ENCODE data around the gene COG3. TPM values are rescaled to one million over a fixed set of nuclear protein-coding genes. Genes with fewer than 3 reads are reported as not detected.

The COG3 gene
- total RNA-seq, 1 experiment from 2014 or later, result 17.6 TPM

DNA sequence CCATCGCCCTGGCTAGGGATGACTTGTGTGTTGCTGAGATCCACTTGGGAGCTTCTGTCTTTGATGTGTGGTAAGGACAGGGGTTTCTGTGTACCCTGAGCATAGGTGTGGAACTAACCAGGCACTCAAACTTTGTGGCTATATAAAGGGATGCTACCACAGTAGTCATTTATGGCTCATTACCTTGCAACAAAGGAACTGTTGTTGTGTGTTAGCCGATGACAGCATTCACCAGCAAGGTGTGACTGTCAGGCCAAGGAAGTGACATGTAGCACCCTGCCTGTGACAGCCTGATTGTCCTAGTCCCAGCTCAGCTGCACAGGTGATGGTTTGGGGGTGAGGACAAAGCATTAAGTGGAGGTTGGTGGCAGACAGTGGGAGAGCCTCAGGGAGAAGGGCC, 73.6 kb downstream of the COG3 start:
- Histone ChIP-seq H3K9me2 (ENCODE audit: insufficient read depth) (no peaks in the 10 kb centered on the region), H3K79me2 (ENCODE audit: insufficient read depth, low read length) (no peaks in the 10 kb centered on the region), H3K9ac (ENCODE audit: low read length) (no peak overlapping the region), H4K20me1 (ENCODE audit: insufficient read depth) (no peaks in the 10 kb centered on the region), H3K4me1 (ENCODE audit: control insufficient read depth in 1 of 2, insufficient read depth in 2 of 2, low read length in 2 of 2) (no peaks in the 10 kb centered on the region), H3K9me3 (ENCODE audit: control insufficient read depth in 1 of 2, insufficient read depth in 1 of 2, low read depth in 1 of 2, low read length in 2 of 2) (no peaks in the 10 kb centered on the region), H3K27ac (ENCODE audit: low read depth, low read length) (no peak overlapping the region), H3K4me2 (ENCODE audit: low read length) (no peak overlapping the region), H2AFZ (ENCODE audit: low read depth, low read length, poor library complexity, severe bottlenecking) (no peak overlapping the region), H3K36me3 (ENCODE audit: control insufficient read depth in 1 of 2, insufficient read depth in 2 of 2, low read length in 2 of 2) (peaks cover 6 to 13% of the 10 kb centered on the region in 2 experiments; a peak in 2 of 4 replicates), H3K4me3 (replicated peaks in 1 of 2; ENCODE audit: low read depth in 1 of 2, low read length in 2 of 2) (no peak overlapping the region), H3K27me3 (ENCODE audit: insufficient read depth, low read length) (no peaks in the 10 kb centered on the region)
- CTCF ChIA-PET, result no interaction called here
- no TSS peak for BruUV-seq (replicated peaks)
- DNase-seq (ENCODE audit: low read depth, low spot score), result peak; percentile 7
- peak; percentile 52 for ATAC-seq
- RAD21 ChIA-PET (ENCODE audit: low non-redundant PET in 1 of 2, low total read pairs in 2 of 2, uncharacterized antibody in 2 of 2, unreplicated experiment in 2 of 2), result no interaction called here
- intact Hi-C loops (cut with micrococcal nuclease), result no loop called here
- TF ChIP-seq RAD21 (IDR thresholded peaks at IDR 0.05; ENCODE audit: low read depth), result no peak
- TF ChIP-seq EZH2 (IDR thresholded peaks at IDR 0.05), result no peak
- no peak for TF ChIP-seq EGR1 (IDR thresholded peaks at IDR 0.05; ENCODE audit: low read depth)
- TF ChIP-seq, protein P1, sequence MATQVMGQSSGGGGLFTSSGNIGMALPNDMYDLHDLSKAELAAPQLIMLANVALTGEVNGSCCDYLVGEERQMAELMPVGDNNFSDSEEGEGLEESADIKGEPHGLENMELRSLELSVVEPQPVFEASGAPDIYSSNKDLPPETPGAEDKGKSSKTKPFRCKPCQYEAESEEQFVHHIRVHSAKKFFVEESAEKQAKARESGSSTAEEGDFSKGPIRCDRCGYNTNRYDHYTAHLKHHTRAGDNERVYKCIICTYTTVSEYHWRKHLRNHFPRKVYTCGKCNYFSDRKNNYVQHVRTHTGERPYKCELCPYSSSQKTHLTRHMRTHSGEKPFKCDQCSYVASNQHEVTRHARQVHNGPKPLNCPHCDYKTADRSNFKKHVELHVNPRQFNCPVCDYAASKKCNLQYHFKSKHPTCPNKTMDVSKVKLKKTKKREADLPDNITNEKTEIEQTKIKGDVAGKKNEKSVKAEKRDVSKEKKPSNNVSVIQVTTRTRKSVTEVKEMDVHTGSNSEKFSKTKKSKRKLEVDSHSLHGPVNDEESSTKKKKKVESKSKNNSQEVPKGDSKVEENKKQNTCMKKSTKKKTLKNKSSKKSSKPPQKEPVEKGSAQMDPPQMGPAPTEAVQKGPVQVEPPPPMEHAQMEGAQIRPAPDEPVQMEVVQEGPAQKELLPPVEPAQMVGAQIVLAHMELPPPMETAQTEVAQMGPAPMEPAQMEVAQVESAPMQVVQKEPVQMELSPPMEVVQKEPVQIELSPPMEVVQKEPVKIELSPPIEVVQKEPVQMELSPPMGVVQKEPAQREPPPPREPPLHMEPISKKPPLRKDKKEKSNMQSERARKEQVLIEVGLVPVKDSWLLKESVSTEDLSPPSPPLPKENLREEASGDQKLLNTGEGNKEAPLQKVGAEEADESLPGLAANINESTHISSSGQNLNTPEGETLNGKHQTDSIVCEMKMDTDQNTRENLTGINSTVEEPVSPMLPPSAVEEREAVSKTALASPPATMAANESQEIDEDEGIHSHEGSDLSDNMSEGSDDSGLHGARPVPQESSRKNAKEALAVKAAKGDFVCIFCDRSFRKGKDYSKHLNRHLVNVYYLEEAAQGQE (IDR thresholded peaks at IDR 0.05; ENCODE audit: low read depth), result no peak
- TF ChIP-seq SP1 (IDR thresholded peaks at IDR 0.05; ENCODE audit: low read depth), result no peak
- TF ChIP-seq POLR2AphosphoS5 (IDR thresholded peaks at IDR 0.05; ENCODE audit: low read depth, low read length), result no peak
- TF ChIP-seq TCF7L2 (IDR thresholded peaks at IDR 0.05; ENCODE audit: borderline replicate concordance, extremely low read depth, insufficient read depth, insufficient read length), result no peak
- no peak for TF ChIP-seq ELF1 (IDR thresholded peaks at IDR 0.05; ENCODE audit: borderline replicate concordance, low read depth)
- POLR2A ChIA-PET, result no interaction called here
